Mucosa of rectum (tissue), 2 donors: ENCODE measurements around the gene MTHFS.
"Not testable (repeated sequence)": the region's sequence is repeated elsewhere in the genome, so short reads cannot be mapped to it uniquely, and the experiment has no call there.

Source experiments
- H3K27ac ChIP-seq, 2 donors: one replicate each; pipeline ENCODE4 v1.7.0; 2013; ENCODE audit warnings: inconsistent platforms in 2 of 2, low read depth in 2 of 2, low read length in 2 of 2
- H3K27me3 ChIP-seq, 2 donors: one replicate each; pipeline ENCODE4 v1.7.0; 2013; ENCODE audit warnings: low read length in 2 of 2; ENCODE audit not compliant: control insufficient read depth in 2 of 2, insufficient read depth in 2 of 2
- H3K36me3 ChIP-seq, 2 donors: one replicate each; pipeline ENCODE4 v1.7.0; 2013; ENCODE audit warnings: low read length in 2 of 2; ENCODE audit not compliant: control insufficient read depth in 2 of 2, insufficient read depth in 2 of 2
- H3K4me1 ChIP-seq, 2 donors: one replicate each; pipeline ENCODE4 v1.7.0; 2013; ENCODE audit warnings: low read length in 2 of 2, mild to moderate bottlenecking in 1 of 2; ENCODE audit not compliant: control insufficient read depth in 2 of 2, insufficient read depth in 2 of 2
- H3K4me3 ChIP-seq, 2 donors: one replicate each; pipeline ENCODE4 v1.7.0; 2013; ENCODE audit warnings: low read length in 2 of 2
- H3K9ac ChIP-seq, 2 donors: one replicate each; pipeline ENCODE4 v1.7.0; 2013; ENCODE audit warnings: low read length in 2 of 2, low read depth in 1 of 2, mild to moderate bottlenecking in 1 of 2
- H3K9me3 ChIP-seq, 2 donors: one replicate each; pipeline ENCODE4 v1.7.0; 2013; ENCODE audit warnings: low read length in 2 of 2; ENCODE audit not compliant: control insufficient read depth in 2 of 2
- donor health status: healthy.
- donor health status: Normal muscosa, but diverticular disease.

MTHFS gene

DNA sequence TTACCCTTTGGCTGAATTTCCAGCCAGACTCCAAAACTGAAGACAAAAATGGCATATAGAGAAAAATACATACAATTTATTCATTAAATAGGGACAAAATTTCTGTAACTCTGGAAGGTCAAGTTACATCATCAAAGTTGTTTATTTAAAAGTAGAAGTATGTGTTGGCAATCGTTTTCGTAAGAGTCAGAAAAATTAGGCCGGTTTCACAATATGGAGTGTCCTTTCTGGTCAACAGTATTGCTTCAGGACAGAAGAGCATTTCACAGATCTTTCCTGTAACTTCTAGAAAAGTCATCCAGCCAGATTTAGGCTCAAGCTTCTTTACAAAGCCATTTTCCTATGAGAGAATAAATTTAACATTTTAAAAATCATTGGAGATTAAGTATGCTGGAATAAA lies 2.0 kb upstream of the MTHFS start:
- H3K27me3 ChIP-seq, H3K9ac ChIP-seq, H3K4me3 ChIP-seq, H3K36me3 ChIP-seq, H3K27ac ChIP-seq, H3K9me3 ChIP-seq: not testable (repeated sequence)
- peaks cover 3 to 10% of the 10 kb centered on the region in 2 donors for H3K4me1 ChIP-seq

DNA sequence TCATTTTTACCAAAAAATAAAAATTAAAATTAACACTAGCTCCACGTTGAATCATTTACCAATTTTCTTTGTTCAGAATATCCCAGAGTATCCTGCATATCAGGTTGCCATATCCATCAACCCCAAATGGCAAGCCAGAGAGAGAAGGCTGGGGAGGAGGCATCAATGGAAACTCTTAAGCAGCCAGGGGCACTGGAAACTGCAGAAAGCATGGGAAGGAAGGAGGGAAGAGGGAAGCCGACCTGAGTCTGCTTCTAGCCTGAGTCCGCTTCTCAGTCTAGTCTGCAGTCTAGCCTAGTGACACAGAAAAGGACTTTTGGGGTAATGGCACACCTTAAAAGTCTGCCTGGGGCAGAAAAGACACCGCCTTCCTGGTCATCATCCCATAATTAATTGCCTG lies 1.6 kb upstream of the MTHFS start:
- H3K36me3 ChIP-seq, result no peaks in the 10 kb centered on the region
- H3K4me1 ChIP-seq, result peaks cover 3 to 10% of the 10 kb centered on the region in 2 donors
- H3K9ac ChIP-seq, result no peak overlapping the region
- H3K27ac ChIP-seq, result peak overlapping the region in 1 of 2 donors; percentile 14
- H3K4me3 ChIP-seq, result no peak overlapping the region
- no peaks in the 10 kb centered on the region for H3K27me3 ChIP-seq
- no peaks in the 10 kb centered on the region for H3K9me3 ChIP-seq

DNA sequence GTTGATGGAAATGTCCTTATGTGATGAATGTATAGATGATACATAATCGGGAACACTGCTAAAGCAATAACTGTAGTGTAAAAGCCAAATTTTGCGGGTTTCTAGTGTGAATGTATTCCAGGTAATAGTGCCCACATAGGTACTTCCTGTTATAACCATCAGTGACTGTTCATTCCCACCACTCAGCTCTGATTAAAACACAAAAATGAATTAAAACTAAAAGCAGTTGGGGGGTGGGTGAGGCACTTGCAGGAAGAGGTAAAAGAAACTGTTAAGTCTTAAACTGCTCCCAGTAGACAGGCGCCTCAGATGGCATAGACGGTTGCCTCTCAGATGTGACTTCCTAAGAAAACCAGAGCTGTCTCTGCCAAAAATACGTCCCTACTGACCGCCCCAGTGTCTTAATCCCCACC lies 893 bp upstream of the MTHFS start:
- H3K9me3 ChIP-seq, result no peaks in the 10 kb centered on the region
- no peaks in the 10 kb centered on the region for H3K36me3 ChIP-seq
- peak overlapping the region; percentile 93 to 94 for H3K4me3 ChIP-seq
- H3K4me1 ChIP-seq, result peaks cover 3 to 10% of the 10 kb centered on the region in 2 donors
- no peaks in the 10 kb centered on the region for H3K27me3 ChIP-seq
- H3K9ac ChIP-seq, result peak overlapping the region; percentile 91 to 93
- peak overlapping the region; percentile 94 to 97 for H3K27ac ChIP-seq

DNA sequence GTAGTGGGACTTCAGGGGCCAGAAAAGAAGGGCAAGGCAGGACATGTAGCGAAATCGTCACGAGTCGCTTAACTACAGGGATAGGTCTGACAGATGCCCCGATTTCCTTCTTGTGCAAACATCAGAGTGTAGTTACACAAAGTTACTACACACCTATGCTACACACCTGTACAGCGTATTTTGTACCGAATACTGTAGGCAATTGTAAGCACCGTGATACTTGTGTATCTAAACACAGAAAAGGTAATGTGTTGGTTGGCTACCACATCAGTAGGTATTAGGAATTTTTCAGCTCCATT lies 515 bp upstream of the MTHFS start:
- Histone ChIP-seq H3K9me3 (no peaks in the 10 kb centered on the region), H3K4me1 (peaks cover 3 to 10% of the 10 kb centered on the region in 2 donors), H3K9ac (peak overlapping the region; percentile 91 to 93), H3K36me3 (no peaks in the 10 kb centered on the region), H3K27me3 (no peaks in the 10 kb centered on the region), H3K4me3 (peak overlapping the region; percentile 93 to 94), H3K27ac (peak overlapping the region; percentile 94 to 97)

DNA sequence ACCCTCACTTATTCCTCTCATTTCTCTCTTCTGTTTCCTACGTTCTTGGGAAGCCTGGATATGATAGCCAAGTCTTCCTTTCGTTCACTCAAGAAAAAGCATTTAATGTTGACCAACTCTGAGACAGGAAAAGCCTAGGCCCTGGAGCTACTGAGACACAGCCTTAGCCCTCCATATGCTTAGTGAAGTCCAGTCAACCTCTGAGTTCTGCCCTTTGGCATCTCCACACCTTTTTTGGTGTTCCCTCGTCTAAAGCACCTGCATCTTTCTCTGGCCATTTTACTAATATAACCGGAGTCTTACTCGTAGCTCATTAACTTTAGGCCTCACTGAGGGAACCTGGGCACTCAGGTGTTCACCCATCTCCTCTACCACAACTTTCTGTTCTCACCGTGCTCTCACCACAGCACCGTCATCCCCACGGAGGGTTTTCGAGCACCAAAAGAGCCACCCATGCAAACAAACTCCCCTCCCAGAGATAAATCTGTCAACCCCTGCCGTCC lies 632 bp downstream of the MTHFS start:
- Histone ChIP-seq H3K27me3 (no peaks in the 10 kb centered on the region), H3K4me1 (peaks cover 3 to 10% of the 10 kb centered on the region in 2 donors), H3K4me3 (peak overlapping the region; percentile 93 to 94), H3K9me3 (no peaks in the 10 kb centered on the region), H3K27ac (peak overlapping the region; percentile 94 to 97), H3K36me3 (no peaks in the 10 kb centered on the region), H3K9ac (peak overlapping the region; percentile 83 to 93)

DNA sequence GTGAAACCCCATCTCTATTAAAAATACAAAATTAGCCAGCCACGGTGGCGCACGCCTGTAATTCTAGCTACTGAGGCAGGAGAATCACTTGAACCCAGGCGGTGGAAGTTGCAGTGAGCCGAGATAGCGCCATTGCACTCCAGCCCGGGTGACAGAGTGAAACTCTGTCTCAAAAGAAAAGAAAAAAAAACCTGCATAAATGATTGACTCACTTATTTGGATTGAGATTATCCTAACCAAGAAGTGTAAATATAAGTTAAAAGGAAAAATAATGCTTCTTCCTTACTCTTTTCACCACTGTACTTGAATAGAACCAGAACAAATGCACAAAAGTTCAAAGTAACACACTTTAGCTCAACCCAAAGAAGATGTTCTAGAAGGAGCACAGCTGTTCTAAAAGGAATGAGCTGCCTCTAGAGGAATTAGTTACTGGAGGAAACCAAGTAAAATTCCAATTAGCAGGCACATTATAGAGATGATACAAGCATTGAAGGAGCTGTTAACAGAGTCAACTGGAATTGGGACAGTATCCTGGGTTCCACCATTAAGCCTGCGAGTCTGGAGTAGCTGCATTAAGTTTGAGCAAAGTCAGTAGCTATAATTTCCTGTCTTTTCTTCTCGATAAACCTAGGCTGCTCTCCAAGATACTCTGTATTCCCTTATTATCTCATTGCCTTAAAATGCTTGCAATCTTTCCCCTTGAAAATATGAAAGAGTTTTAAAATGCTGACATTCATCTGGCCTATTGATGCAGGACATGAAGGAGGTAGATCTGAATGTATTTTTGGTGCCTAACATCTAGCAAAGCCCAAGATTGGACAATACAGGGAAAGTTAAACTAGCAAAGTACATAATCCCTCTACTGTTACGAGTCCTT lies 9.5 kb downstream of the MTHFS start:
- no peak overlapping the region for H3K4me3 ChIP-seq
- H3K36me3 ChIP-seq, result peaks cover 31 to 40% of the 10 kb centered on the region in 2 donors
- no peaks in the 10 kb centered on the region for H3K27me3 ChIP-seq
- H3K27ac ChIP-seq, result no peak overlapping the region
- no peaks in the 10 kb centered on the region for H3K4me1 ChIP-seq
- H3K9ac ChIP-seq, result no peak overlapping the region
- H3K9me3 ChIP-seq, result no peaks in the 10 kb centered on the region

DNA sequence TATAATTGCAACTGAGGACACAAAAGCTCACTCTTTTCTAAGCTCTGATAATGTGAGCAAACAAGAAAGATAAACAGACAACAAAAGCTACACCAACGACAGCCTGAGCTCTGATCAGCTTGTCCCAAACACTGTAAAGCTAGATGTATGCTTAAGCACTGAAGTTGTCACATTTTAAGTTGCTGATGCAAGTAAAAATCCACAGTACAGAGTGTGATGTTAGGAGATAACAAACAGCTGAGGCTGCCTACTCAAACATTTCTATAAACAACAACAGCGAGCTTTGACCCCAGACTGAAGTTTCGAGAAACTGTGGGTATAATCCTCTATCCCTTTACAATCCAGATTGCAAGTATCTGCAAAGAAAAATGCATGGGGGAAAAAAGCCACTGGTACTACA lies 10.7 kb downstream of the MTHFS start:
- no peaks in the 10 kb centered on the region for H3K27me3 ChIP-seq
- H3K4me3 ChIP-seq, result no peak overlapping the region
- peaks cover 35 to 52% of the 10 kb centered on the region in 2 donors for H3K36me3 ChIP-seq
- H3K9ac ChIP-seq, result no peak overlapping the region
- H3K27ac ChIP-seq, result no peak overlapping the region
- no peaks in the 10 kb centered on the region for H3K9me3 ChIP-seq
- no peaks in the 10 kb centered on the region for H3K4me1 ChIP-seq

DNA sequence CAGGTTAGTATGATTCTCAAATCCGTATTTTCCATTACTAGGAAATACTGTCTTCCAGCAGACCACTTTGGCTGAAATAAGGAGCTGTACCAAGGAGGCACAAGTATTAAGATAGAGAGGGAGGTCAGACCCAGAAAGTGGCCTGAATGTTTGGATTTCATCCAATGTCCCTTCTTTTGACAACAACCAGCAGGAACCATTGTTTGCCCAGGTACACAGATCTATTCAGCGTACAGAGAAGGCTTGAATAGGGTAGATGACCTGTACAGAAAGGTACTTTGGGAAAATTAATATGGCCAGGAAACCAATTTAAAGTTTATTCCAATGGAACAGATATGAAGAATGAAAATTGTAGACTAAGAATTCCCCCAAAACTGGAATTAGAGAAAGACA lies 12.6 kb downstream of the MTHFS start:
- H3K4me3 ChIP-seq, result no peak overlapping the region
- no peaks in the 10 kb centered on the region for H3K4me1 ChIP-seq
- peaks cover 39 to 57% of the 10 kb centered on the region in 2 donors for H3K36me3 ChIP-seq
- no peaks in the 10 kb centered on the region for H3K9me3 ChIP-seq
- no peak overlapping the region for H3K9ac ChIP-seq
- H3K27me3 ChIP-seq, result no peaks in the 10 kb centered on the region
- no peak overlapping the region for H3K27ac ChIP-seq

DNA sequence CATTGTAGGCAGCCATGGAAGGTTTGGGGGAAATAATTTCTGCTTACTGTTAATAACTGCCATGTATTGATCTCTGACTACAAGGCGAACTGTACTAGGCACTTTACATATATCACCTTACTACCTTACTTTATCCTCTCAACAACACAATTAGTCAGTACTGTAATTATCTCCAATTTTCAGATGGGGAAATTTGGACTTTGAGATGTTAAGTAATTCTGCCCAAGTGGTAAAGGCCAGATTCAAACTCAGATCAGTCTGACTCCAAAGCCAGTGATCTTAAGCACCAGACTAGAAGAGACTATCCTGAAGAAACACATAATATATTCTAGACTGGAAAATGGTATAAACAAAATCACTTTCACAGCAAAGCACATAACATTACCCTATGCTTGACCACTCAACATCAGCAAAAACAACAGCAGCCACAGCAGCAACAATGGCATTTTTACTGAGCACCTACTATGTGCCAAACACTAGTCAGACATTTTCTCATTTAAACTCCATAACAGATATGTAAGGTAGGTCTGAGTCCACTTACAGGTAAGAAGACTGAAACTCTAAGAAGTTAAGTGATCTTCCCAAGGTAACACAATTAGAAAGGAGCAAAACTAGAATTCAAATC lies 13.1 kb downstream of the MTHFS start:
- H3K27ac ChIP-seq, result no peak overlapping the region
- peaks cover 35 to 53% of the 10 kb centered on the region in 2 donors for H3K36me3 ChIP-seq
- H3K9me3 ChIP-seq, result peaks cover 0 to 2% of the 10 kb centered on the region in 2 donors
- no peaks in the 10 kb centered on the region for H3K4me1 ChIP-seq
- H3K27me3 ChIP-seq, result no peaks in the 10 kb centered on the region
- no peak overlapping the region for H3K9ac ChIP-seq
- no peak overlapping the region for H3K4me3 ChIP-seq

DNA sequence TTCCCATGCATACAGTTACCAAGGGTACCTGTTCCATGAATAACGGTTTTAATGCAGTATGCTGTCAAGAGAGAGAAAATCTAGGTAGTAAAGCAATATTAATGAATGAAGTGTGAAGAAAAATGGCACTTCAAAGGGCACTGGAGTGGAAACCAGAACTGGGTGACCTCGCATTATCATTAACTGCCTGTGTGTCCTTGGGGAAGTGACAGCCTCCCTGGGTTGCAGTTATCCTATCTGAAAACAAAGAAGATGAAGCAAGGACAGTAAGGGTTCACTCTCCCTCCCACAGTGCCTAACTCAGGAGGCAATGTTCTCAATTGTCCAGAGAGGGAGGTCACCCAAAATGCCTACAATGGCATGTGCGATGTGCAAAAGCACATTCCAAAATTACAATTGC lies 15.1 kb downstream of the MTHFS start:
- H3K4me1 ChIP-seq, result no peaks in the 10 kb centered on the region
- peaks cover 25 to 47% of the 10 kb centered on the region in 2 donors for H3K36me3 ChIP-seq
- H3K9ac ChIP-seq, result no peak overlapping the region
- H3K27ac ChIP-seq, result no peak overlapping the region
- H3K9me3 ChIP-seq, result peaks cover 7 to 10% of the 10 kb centered on the region in 2 donors
- H3K4me3 ChIP-seq, result no peak overlapping the region
- no peaks in the 10 kb centered on the region for H3K27me3 ChIP-seq
